PC-3 (cell line): ENCODE measurements around the gene SRCAP. TPM values are rescaled to one million over a fixed set of nuclear protein-coding genes. Genes with fewer than 3 reads are reported as not detected.

Experiments
- ATAC-seq: fragments of 200-7000 bp; cut with Tn5 transposase; 2 replicates; pipeline ENCODE4 v1.9.1; 2020; ENCODE audit warnings: mild to moderate bottlenecking, moderate library complexity
- BruUV-seq: library from RNA; stranded (reverse); fragments of 400-500 nt; replicated peaks from 2 replicates; lab custom pipeline; 2021; lab: Mats Ljungman, UMichigan
- CTCF ChIA-PET: fragments of 300-600 bp; sonication (Branson Sonifier 250); formaldehyde crosslinking; loops from one replicate; lab custom pipeline; 2022; ENCODE audit warnings: antibody characterized with exemption; lab: Charles Lee
- POLR2A ChIA-PET: fragments of 300-600 bp; sonication (Branson Sonifier 250); formaldehyde crosslinking; loops from one replicate; lab custom pipeline; 2022; ENCODE audit warnings: antibody characterized with exemption; ENCODE audit not compliant: unreplicated experiment; lab: Charles Lee
- DNase-seq: peaks from one replicate; pipeline ENCODE4 v3.0.0-alpha.2; 2015
- H2AFZ ChIP-seq: fragments of 300-600 bp; sonication (generic); 2 replicates; pipeline ENCODE4 v1.6.0; 2016; ENCODE audit warnings: antibody characterized with exemption, low read length
- H3F3A ChIP-seq: fragments of 300-600 bp; sonication (generic); one replicate; pipeline ENCODE4 v1.6.0; 2017; ENCODE audit warnings: antibody characterized with exemption, low read length, control low read depth, mild to moderate bottlenecking; ENCODE audit not compliant: unreplicated experiment
- H3K27ac ChIP-seq: fragments of 300-600 bp; sonication (generic); 2 replicates; pipeline ENCODE4 v1.5.1; 2016; ENCODE audit warnings: mild to moderate bottlenecking, low read length
- H3K27me3 ChIP-seq: fragments of 300-600 bp; sonication (generic); 2 replicates; pipeline ENCODE4 v1.6.1; 2016; ENCODE audit warnings: low read length, mixed read lengths
- H3K36me3 ChIP-seq: fragments of 300-600 bp; sonication (generic); 2 replicates; pipeline ENCODE4 v1.6.1; 2016; ENCODE audit warnings: low read depth, mixed run types, low read length, mixed read lengths
- H3K4me1 ChIP-seq: fragments of 300-600 bp; sonication (generic); 2 replicates; pipeline ENCODE4 v1.5.1; 2016; ENCODE audit warnings: low read length; ENCODE audit not compliant: insufficient read depth
- H3K4me2 ChIP-seq: fragments of 300-600 bp; sonication (generic); 2 replicates; pipeline ENCODE4 v1.6.0; 2016; ENCODE audit warnings: low read length
- H3K4me3 ChIP-seq: fragments of 300-600 bp; sonication (generic); 2 replicates; pipeline ENCODE4 v1.5.1; 2016; ENCODE audit warnings: mild to moderate bottlenecking, low read length, mixed read lengths
- H3K79me2 ChIP-seq: fragments of 300-600 bp; sonication (generic); 2 replicates; pipeline ENCODE4 v1.6.1; 2017; ENCODE audit warnings: low read length, mixed read lengths
- H3K9ac ChIP-seq: fragments of 300-600 bp; sonication (generic); 2 replicates; pipeline ENCODE4 v1.6.0; 2016; ENCODE audit warnings: mild to moderate bottlenecking, low read length
- H3K9me2 ChIP-seq: fragments of 300-600 bp; sonication (generic); replicated peaks from 2 replicates; pipeline ENCODE4 v1.6.1; 2016; ENCODE audit warnings: mixed run types, low read length, mixed read lengths
- H3K9me3 ChIP-seq: fragments of 300-600 bp; sonication (generic); 2 replicates; pipeline ENCODE4 v1.6.1; 2016; ENCODE audit warnings: low read length, mixed read lengths
- H4K20me1 ChIP-seq: fragments of 300-600 bp; sonication (generic); 2 replicates; pipeline ENCODE4 v1.6.1; 2016; ENCODE audit warnings: low read length, mixed read lengths
- CTCF ChIP-seq: fragments of 300-600 bp; sonication (generic); conservative IDR thresholded peaks from 2 replicates; pipeline ENCODE4 v1.5.1; 2017; ENCODE audit warnings: antibody characterized with exemption, low read depth, mild to moderate bottlenecking, low read length
- EZH2 ChIP-seq: fragments of 300-600 bp; sonication (generic); IDR thresholded peaks from one replicate; pipeline ENCODE4 v1.6.1; 2017; ENCODE audit warnings: antibody characterized with exemption, mild to moderate bottlenecking, low read length; ENCODE audit not compliant: unreplicated experiment
- EZH2phosphoT487 ChIP-seq: fragments of 300-600 bp; sonication (generic); IDR thresholded peaks from 2 replicates; pipeline ENCODE4 v1.6.1; 2018; ENCODE audit warnings: mild to moderate bottlenecking, antibody characterized with exemption, low read length, borderline replicate concordance
- intact Hi-C: fragments of 100-400 bp; cut with micrococcal nuclease; formaldehyde crosslinking; loops from 2 replicates; pipeline ENCODE4 v1.9.0; 2023
- total RNA-seq: library from RNA; depleted of rRNA; stranded (reverse); fragments of >200 nt; gene quantifications from 2 replicates; pipeline ENCODE4 v1.2.3, GENCODE V29; 2014

Gene SRCAP
- total RNA-seq, 1 experiment from 2014 or later = 19.0 TPM

GRCh38 chr16:30745082-30745481 lies 46.1 kb downstream of the SRCAP start:
- intact Hi-C loops = no loop called here
- POLR2A ChIA-PET = no interaction called here
- H3K27me3 ChIP-seq = no peaks in the 10 kb centered on the region
- ATAC-seq (no peak), DNase-seq (no peak)
- peaks cover 15% of the 10 kb centered on the region for H3F3A ChIP-seq
- peaks cover 31% of the 10 kb centered on the region for H3K79me2 ChIP-seq
- H3K27ac ChIP-seq = no peak overlapping the region
- no peak overlapping the region for H2AFZ ChIP-seq
- H3K9me3 ChIP-seq = no peaks in the 10 kb centered on the region
- H3K36me3 ChIP-seq = peaks cover 6% of the 10 kb centered on the region
- BruUV-seq = no TSS peak
- CTCF ChIA-PET = no interaction called here
- H4K20me1 ChIP-seq = no peaks in the 10 kb centered on the region
- H3K4me1 ChIP-seq = peaks cover 37% of the 10 kb centered on the region
- no peaks in the 10 kb centered on the region for H3K9me2 ChIP-seq
- no peak overlapping the region for H3K4me2 ChIP-seq
- H3K9ac ChIP-seq = no peak overlapping the region
- no peak overlapping the region for H3K4me3 ChIP-seq
- no peak for TF ChIP-seq EZH2phosphoT487
- TF ChIP-seq CTCF = no peak
- TF ChIP-seq EZH2 = no peak

GRCh38 chr16:30746638-30747175 lies 47.7 kb downstream of the SRCAP start:
- Histone ChIP-seq H3K9me3 (no peaks in the 10 kb centered on the region), H3K4me1 (peaks cover 23% of the 10 kb centered on the region), H3K9me2 (no peaks in the 10 kb centered on the region), H3K27me3 (no peaks in the 10 kb centered on the region), H3F3A (peaks cover 8% of the 10 kb centered on the region), H3K79me2 (peaks cover 35% of the 10 kb centered on the region), H3K27ac (peak overlapping the region; percentile 83), H3K4me2 (peak overlapping the region; percentile 84; the same call in 1 of the 2 replicates), H4K20me1 (no peaks in the 10 kb centered on the region), H3K9ac (no peak overlapping the region), H2AFZ (no peak overlapping the region), H3K36me3 (peaks cover 6% of the 10 kb centered on the region), H3K4me3 (no peak overlapping the region)
- DNase-seq = no peak
- intact Hi-C loops = no loop called here
- TF ChIP-seq EZH2 = no peak
- no peak for TF ChIP-seq EZH2phosphoT487
- TF ChIP-seq CTCF = no peak
- BruUV-seq = no TSS peak
- no peak for ATAC-seq
- ChIA-PET CTCF (no interaction called here), POLR2A (no interaction called here)

DNA sequence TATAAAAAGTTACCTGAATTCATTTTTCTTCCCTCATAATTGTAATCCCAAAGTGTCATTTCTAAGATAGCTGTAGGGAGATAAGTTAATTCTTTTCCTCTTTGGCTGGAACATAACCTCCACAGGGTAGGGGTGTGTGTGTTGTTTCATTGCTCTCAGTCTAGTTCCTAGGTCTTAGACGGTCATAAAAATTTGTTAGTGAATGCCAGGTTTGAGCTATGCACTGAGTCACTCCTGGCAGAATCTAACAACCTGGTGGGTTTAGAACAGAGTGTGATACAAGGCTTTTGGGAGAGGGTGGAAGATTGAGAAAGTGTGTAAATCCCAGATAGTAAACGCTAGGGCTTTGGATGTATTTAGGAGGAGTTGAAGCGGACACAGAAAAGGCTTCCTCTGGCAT lies 48.4 kb downstream of the SRCAP start:
- H3K79me2 ChIP-seq = peaks cover 30% of the 10 kb centered on the region
- intact Hi-C loops = no loop called here
- 0 out of 2 replicates have a peak overlapping the region, but pooled peaks have one; percentile 43 for H2AFZ ChIP-seq

More for the DNA sequence above, 48.4 kb downstream of the SRCAP start:
- TF ChIP-seq EZH2 (no peak), CTCF (no peak), EZH2phosphoT487 (no peak)
- H3K9ac ChIP-seq = peak overlapping the region; percentile 75
- peaks cover 8% of the 10 kb centered on the region for H3F3A ChIP-seq
- peaks cover 6% of the 10 kb centered on the region for H3K36me3 ChIP-seq
- CTCF ChIA-PET = interaction anchor here (0.7 to 0.8 kb wide), 2 partner anchors 26 to 67 kb away, joined by 3 read pairs; no protein-coding TSS in a partner anchor
- peak overlapping the region; percentile 83 for H3K27ac ChIP-seq
- peak overlapping the region; percentile 84 for H3K4me2 ChIP-seq
- no TSS peak for BruUV-seq
- peaks cover 17% of the 10 kb centered on the region for H3K4me1 ChIP-seq
- H4K20me1 ChIP-seq = no peaks in the 10 kb centered on the region
- POLR2A ChIA-PET = interaction anchor here (0.5 kb wide), 1 partner anchor 376 kb away, joined by 3 read pairs; no protein-coding TSS in a partner anchor
- H3K9me2 ChIP-seq = no peaks in the 10 kb centered on the region
- peak overlapping the region; percentile 54; the same call in 1 of the 2 replicates for H3K4me3 ChIP-seq
- peak; percentile 66 for ATAC-seq
- H3K9me3 ChIP-seq = no peaks in the 10 kb centered on the region
- H3K27me3 ChIP-seq = no peaks in the 10 kb centered on the region
- peak; percentile 69 for DNase-seq
